Activated naive CD4-positive, alpha-beta T cell treated with anti-CD3 and anti-CD28 coated beads for 36 hours (primary cell): Measurements from ENCODE around the gene DPP8. TPM values are rescaled to one million over a fixed set of nuclear protein-coding genes. Genes with fewer than 3 reads are reported as not detected.

Source experiments
- CTCF ChIA-PET: fragments of 350-600 bp; sonication (Branson Sonifier 250); formaldehyde crosslinking; loops from one replicate; lab custom pipeline; 2021; ENCODE audit warnings: antibody characterized with exemption; lab: Charles Lee
- DNase-seq: peaks from one replicate; pipeline ENCODE4 v3.0.0-alpha.2; 2020
- H3K27ac Mint-ChIP-seq: one replicate; pipeline ENCODE4 v1.8.0; 2021; ENCODE audit warnings: mild to moderate bottlenecking, mixed read lengths
- H3K27me3 Mint-ChIP-seq: one replicate; pipeline ENCODE4 v1.8.0; 2021; ENCODE audit warnings: low read depth, mixed read lengths
- H3K36me3 Mint-ChIP-seq: one replicate; pipeline ENCODE4 v1.8.0; 2021; ENCODE audit warnings: low read depth, mixed read lengths
- H3K4me1 Mint-ChIP-seq: one replicate; pipeline ENCODE4 v1.8.0; 2021; ENCODE audit warnings: low read depth, mixed read lengths
- H3K4me3 Mint-ChIP-seq: one replicate; pipeline ENCODE4 v1.8.0; 2021; ENCODE audit warnings: mild to moderate bottlenecking, moderate library complexity, mixed read lengths
- H3K9me3 Mint-ChIP-seq: one replicate; pipeline ENCODE4 v1.8.0; 2021; ENCODE audit warnings: mixed read lengths
- intact Hi-C: fragments of 100-400 bp; cut with micrococcal nuclease; formaldehyde crosslinking; loops from one replicate; pipeline ENCODE4 v1.15.1; 2023
- total RNA-seq, 2 experiments: library from RNA; stranded (reverse); gene quantifications; one replicate each; pipeline ENCODE4 v1.2.3, GENCODE V29; 2021

The DPP8 gene
- total RNA-seq, 2 experiments from 2014 or later = 23.0 to 24.9 TPM

GRCh38 chr15:65421360-65422215 lies 95.9 kb downstream of the DPP8 start:
- Mint-ChIP-seq H3K27me3 (peaks cover 70% of the 10 kb centered on the region), H3K27ac (no peak overlapping the region), H3K4me3 (peak overlapping the region; percentile 71), H3K36me3 (peaks cover 2% of the 10 kb centered on the region), H3K9me3 (no peaks in the 10 kb centered on the region), H3K4me1 (peaks cover 11% of the 10 kb centered on the region)
- intact Hi-C loops = no loop called here
- CTCF ChIA-PET = interaction anchor here (0.8 to 2.7 kb wide), 4 partner anchors 22 to 103 kb away, joined by 3 to 14 read pairs (median 3); no protein-coding TSS in a partner anchor
- peak; percentile 36 for DNase-seq

GRCh38 chr15:65420975-65421359 lies 96.5 kb downstream of the DPP8 start:
- intact Hi-C loops = no loop called here
- CTCF ChIA-PET = interaction anchor here (0.6 to 2.7 kb wide), 5 partner anchors 21 to 530 kb away, joined by 3 to 14 read pairs (median 3); no protein-coding TSS in a partner anchor
- Mint-ChIP-seq H3K27ac (no peak overlapping the region), H3K36me3 (peaks cover 2% of the 10 kb centered on the region), H3K4me1 (peaks cover 11% of the 10 kb centered on the region), H3K27me3 (peaks cover 66% of the 10 kb centered on the region), H3K9me3 (no peaks in the 10 kb centered on the region), H3K4me3 (no peak overlapping the region)
- no peak for DNase-seq

- intact Hi-C loops = no loop called here
- peaks cover 48% of the 10 kb centered on the region for H3K27me3 Mint-ChIP-seq
- peaks cover 2% of the 10 kb centered on the region for H3K36me3 Mint-ChIP-seq
- H3K9me3 Mint-ChIP-seq = no peaks in the 10 kb centered on the region
- no peak overlapping the region for H3K4me3 Mint-ChIP-seq
- CTCF ChIA-PET = interaction anchor here (1.0 kb wide), 1 partner anchor 33 kb away, joined by 5 read pairs; no protein-coding TSS in a partner anchor
- H3K4me1 Mint-ChIP-seq = peaks cover 11% of the 10 kb centered on the region
- no peak for DNase-seq
- H3K27ac Mint-ChIP-seq = no peak overlapping the region
Observed at GRCh38 chr15:65418596-65418995, 98.9 kb downstream of the DPP8 start.

DNA sequence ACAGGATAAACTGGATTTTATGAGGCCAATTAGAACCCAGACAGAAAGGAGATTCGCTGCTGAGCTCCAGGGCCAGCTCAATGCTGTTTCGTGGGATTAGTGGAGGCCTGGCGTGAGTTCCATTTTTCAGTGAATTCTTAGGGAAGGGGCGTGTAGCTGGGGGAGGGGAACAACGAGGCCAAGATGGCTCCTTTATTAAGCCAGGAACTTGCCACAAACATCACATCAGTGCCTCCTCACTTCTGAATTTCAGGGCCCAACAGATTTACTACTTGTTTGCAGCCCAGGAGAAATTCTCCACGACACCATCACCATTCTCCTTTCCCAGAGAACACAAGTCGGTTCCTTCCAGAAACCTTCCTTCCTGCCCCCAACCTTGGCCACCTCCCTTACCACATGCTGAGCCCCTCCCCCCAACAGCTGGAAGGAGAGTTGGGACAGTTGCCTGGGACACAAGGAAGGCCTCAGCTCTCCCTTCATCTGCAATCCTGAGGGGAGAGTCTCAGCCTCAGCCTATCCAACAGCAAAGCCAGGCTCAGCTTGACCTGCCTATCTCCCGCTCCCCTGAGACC lies 100.6 kb downstream of the DPP8 start:
- H3K27me3 Mint-ChIP-seq = peaks cover 36% of the 10 kb centered on the region
- CTCF ChIA-PET = interaction anchor here (0.6 to 1.1 kb wide), 2 partner anchors 17 kb away, joined by 3 read pairs; no protein-coding TSS in a partner anchor
- no peaks in the 10 kb centered on the region for H3K9me3 Mint-ChIP-seq
- intact Hi-C loops = no loop called here
- H3K36me3 Mint-ChIP-seq = no peaks in the 10 kb centered on the region
- H3K4me3 Mint-ChIP-seq = no peak overlapping the region
- no peak for DNase-seq
- H3K4me1 Mint-ChIP-seq = peaks cover 2% of the 10 kb centered on the region
- no peak overlapping the region for H3K27ac Mint-ChIP-seq

DNA sequence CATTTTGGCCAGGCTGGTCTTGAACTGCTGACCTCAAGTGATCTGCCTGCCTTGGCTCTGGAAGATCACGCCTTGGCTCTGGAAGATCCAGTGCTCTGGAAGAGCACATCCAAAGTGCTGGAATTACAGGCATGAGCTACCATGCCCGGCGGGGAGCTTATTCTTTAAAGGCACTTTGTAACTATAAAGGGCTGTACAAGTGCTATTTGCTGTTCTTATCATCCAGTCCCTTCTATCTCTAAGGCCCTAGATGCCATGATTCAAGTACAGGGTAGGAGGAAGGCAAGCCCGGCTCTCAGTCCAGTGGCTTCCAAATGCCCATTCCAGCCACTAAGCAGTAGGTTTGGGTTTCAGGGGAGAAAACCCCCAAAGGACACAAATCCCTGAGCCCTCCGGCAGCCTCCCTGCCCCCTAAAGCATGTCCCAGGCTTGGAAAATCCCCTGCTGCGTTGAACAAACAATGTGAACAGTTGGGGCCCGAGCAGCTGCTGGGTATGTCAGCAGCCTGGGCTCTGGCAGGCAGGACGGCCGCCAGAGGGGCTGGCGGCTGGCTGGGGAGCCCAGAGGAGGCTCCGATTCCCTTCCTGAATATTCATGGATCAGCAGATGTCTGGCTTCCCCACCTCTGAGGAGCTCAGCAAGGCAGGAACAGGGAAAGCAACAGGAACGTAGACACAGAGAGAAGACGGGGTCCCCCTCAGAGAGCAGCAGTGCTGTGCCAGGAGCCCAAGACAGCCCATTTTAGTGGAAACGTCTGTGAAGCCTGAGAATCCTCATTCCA lies 102.5 kb downstream of the DPP8 start:
- Mint-ChIP-seq H3K9me3 (no peaks in the 10 kb centered on the region), H3K27me3 (peaks cover 28% of the 10 kb centered on the region), H3K36me3 (no peaks in the 10 kb centered on the region), H3K27ac (no peak overlapping the region), H3K4me3 (no peak overlapping the region), H3K4me1 (no peaks in the 10 kb centered on the region)
- CTCF ChIA-PET = interaction anchor here (0.6 to 2.4 kb wide), 2 partner anchors 20 to 101 kb away, joined by 6 to 9 read pairs; no protein-coding TSS in a partner anchor
- intact Hi-C loops = no loop called here
- DNase-seq = no peak

- no peaks in the 10 kb centered on the region for H3K9me3 Mint-ChIP-seq
- CTCF ChIA-PET = interaction anchor here (0.6 to 2.4 kb wide), 2 partner anchors 19 to 1489 kb away, joined by 3 to 6 read pairs; no protein-coding TSS in a partner anchor
- DNase-seq = no peak
- no peaks in the 10 kb centered on the region for H3K4me1 Mint-ChIP-seq
- peaks cover 18% of the 10 kb centered on the region for H3K27me3 Mint-ChIP-seq
- no peak overlapping the region for H3K4me3 Mint-ChIP-seq
- no peak overlapping the region for H3K27ac Mint-ChIP-seq
- intact Hi-C loops = no loop called here
- no peaks in the 10 kb centered on the region for H3K36me3 Mint-ChIP-seq
Observed at GRCh38 chr15:65413760-65414144, 103.7 kb downstream of the DPP8 start.

GRCh38 chr15:65413051-65413759 lies 104.3 kb downstream of the DPP8 start:
- Mint-ChIP-seq H3K27me3 (peaks cover 14% of the 10 kb centered on the region), H3K4me1 (no peaks in the 10 kb centered on the region), H3K27ac (no peak overlapping the region), H3K36me3 (no peaks in the 10 kb centered on the region), H3K9me3 (no peaks in the 10 kb centered on the region), H3K4me3 (no peak overlapping the region)
- CTCF ChIA-PET = interaction anchor here (1.4 to 2.4 kb wide), 3 partner anchors 14 to 28 kb away, joined by 4 to 6 read pairs (median 4); no protein-coding TSS in a partner anchor
- intact Hi-C loops = no loop called here
- no peak for DNase-seq

DNA sequence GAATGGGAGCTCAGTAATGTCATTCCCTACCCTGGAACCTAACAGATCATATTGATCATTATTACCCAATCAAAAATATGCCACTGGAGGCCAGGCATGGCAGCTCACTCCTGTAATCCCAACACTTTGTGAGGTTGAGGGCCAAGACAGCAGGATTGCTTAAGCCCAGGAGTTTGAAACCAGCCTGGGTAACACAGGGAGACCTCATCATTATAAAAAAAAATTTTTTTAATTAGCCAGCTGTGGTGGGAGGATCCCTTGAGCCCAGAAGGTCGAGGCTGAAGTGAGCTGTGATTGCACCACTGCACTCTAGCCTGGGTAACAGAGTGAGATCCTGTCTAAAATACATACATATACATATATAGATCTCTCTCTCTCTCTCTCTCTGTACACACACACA lies 104.9 kb downstream of the DPP8 start:
- DNase-seq = no peak
- Mint-ChIP-seq H3K27me3 (peaks cover 13% of the 10 kb centered on the region), H3K36me3 (no peaks in the 10 kb centered on the region), H3K4me1 (no peaks in the 10 kb centered on the region), H3K9me3 (no peaks in the 10 kb centered on the region), H3K27ac (no peak overlapping the region), H3K4me3 (no peak overlapping the region)
- intact Hi-C loops = no loop called here
- CTCF ChIA-PET = interaction anchor here (0.6 to 1.4 kb wide), 4 partner anchors 13 to 661 kb away, joined by 3 to 4 read pairs (median 4); no protein-coding TSS in a partner anchor

- H3K9me3 Mint-ChIP-seq = no peaks in the 10 kb centered on the region
- peaks cover 8% of the 10 kb centered on the region for H3K27me3 Mint-ChIP-seq
- no peak overlapping the region for H3K4me3 Mint-ChIP-seq
- intact Hi-C loops = no loop called here
- H3K27ac Mint-ChIP-seq = no peak overlapping the region
- no peak for DNase-seq
- H3K36me3 Mint-ChIP-seq = no peaks in the 10 kb centered on the region
- CTCF ChIA-PET = interaction anchor here (1.4 kb wide), 1 partner anchor 26 kb away, joined by 4 read pairs; no protein-coding TSS in a partner anchor
- no peaks in the 10 kb centered on the region for H3K4me1 Mint-ChIP-seq
Observed at GRCh38 chr15:65411465-65412071, 105.9 kb downstream of the DPP8 start.

DNA sequence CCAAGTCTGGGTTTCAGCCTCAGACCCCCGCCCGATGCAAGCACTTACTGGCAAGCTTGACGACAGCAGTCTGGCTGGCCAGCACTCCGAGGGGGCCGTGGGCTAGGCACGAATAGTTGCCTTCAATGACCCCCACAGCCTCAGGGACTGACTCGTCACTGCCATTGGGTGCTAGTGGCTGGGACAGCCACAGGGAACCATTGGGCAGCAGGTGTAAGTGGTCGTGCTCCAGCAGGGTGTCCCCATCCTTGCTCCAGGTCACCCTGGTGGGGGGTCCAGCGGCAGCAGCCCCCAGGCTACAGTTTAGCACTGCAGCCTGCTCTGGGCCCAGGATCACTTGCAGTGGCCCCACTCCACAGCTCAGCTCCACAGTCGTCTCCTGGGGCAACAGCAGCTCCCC lies 106.5 kb downstream of the DPP8 start:
- Mint-ChIP-seq H3K27me3 (peaks cover 8% of the 10 kb centered on the region), H3K9me3 (no peaks in the 10 kb centered on the region), H3K27ac (no peak overlapping the region), H3K4me1 (no peaks in the 10 kb centered on the region), H3K36me3 (no peaks in the 10 kb centered on the region), H3K4me3 (no peak overlapping the region)
- CTCF ChIA-PET = no interaction called here
- intact Hi-C loops = no loop called here
- DNase-seq = no peak

GRCh38 chr15:65410036-65410435 lies 107.5 kb downstream of the DPP8 start:
- Mint-ChIP-seq H3K4me1 (no peaks in the 10 kb centered on the region), H3K27ac (no peak overlapping the region), H3K36me3 (no peaks in the 10 kb centered on the region), H3K4me3 (no peak overlapping the region), H3K9me3 (no peaks in the 10 kb centered on the region), H3K27me3 (peaks cover 8% of the 10 kb centered on the region)
- CTCF ChIA-PET = no interaction called here
- intact Hi-C loops = no loop called here
- DNase-seq = no peak
